HL-60 (cell line): ENCODE data around the gene GRM5.
"Not testable (repeated sequence)": the region's sequence is repeated elsewhere in the genome, so short reads cannot be mapped to it uniquely, and the experiment has no call there.

ENCODE experiments used
- GABPA ChIP-seq: IDR thresholded peaks from 2 replicates; pipeline ENCODE4 v1.6.1; 2012; ENCODE audit warnings: low read depth
- POLR2AphosphoS5 ChIP-seq: IDR thresholded peaks from 2 replicates; pipeline ENCODE4 v1.6.1; 2012; ENCODE audit warnings: low read depth
- SPI1 ChIP-seq: IDR thresholded peaks from 2 replicates; pipeline ENCODE4 v1.6.1; 2012; ENCODE audit warnings: low read depth, mild to moderate bottlenecking, borderline replicate concordance
- TF ChIP-seq, protein P1 (sequence below): IDR thresholded peaks from one replicate; pipeline ENCODE4 v1.5.1; 2011; ENCODE audit warnings: low read length, control low read depth, inconsistent platforms; ENCODE audit not compliant: insufficient read depth
- TF ChIP-seq, protein P2 (sequence below): IDR thresholded peaks from 2 replicates; pipeline ENCODE4 v1.6.1; 2012; ENCODE audit warnings: low read depth; ENCODE audit not compliant: insufficient replicate concordance

DNA sequence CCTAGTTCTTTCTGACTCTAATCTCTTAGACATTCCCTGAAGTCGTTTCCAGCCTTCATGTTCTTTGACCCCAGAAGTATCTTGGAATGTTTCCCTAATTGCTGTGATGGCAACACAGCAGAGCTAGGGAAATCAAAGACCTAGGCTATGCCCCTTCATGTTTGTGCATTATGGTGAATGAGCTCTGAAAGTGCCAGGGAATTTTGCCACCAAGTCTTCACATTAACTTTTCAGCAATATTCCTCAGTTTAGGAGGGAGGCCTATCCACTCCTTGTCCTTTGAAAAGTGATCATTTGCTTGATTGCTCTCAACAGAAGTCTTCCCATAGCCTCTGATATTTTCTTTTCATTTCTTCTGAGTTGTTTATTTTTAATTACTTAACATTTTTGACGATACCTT lies 164.3 kb downstream of the GRM5 start:
- TF ChIP-seq, protein P1, sequence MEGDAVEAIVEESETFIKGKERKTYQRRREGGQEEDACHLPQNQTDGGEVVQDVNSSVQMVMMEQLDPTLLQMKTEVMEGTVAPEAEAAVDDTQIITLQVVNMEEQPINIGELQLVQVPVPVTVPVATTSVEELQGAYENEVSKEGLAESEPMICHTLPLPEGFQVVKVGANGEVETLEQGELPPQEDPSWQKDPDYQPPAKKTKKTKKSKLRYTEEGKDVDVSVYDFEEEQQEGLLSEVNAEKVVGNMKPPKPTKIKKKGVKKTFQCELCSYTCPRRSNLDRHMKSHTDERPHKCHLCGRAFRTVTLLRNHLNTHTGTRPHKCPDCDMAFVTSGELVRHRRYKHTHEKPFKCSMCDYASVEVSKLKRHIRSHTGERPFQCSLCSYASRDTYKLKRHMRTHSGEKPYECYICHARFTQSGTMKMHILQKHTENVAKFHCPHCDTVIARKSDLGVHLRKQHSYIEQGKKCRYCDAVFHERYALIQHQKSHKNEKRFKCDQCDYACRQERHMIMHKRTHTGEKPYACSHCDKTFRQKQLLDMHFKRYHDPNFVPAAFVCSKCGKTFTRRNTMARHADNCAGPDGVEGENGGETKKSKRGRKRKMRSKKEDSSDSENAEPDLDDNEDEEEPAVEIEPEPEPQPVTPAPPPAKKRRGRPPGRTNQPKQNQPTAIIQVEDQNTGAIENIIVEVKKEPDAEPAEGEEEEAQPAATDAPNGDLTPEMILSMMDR = not testable (repeated sequence)
- TF ChIP-seq, protein P2, sequence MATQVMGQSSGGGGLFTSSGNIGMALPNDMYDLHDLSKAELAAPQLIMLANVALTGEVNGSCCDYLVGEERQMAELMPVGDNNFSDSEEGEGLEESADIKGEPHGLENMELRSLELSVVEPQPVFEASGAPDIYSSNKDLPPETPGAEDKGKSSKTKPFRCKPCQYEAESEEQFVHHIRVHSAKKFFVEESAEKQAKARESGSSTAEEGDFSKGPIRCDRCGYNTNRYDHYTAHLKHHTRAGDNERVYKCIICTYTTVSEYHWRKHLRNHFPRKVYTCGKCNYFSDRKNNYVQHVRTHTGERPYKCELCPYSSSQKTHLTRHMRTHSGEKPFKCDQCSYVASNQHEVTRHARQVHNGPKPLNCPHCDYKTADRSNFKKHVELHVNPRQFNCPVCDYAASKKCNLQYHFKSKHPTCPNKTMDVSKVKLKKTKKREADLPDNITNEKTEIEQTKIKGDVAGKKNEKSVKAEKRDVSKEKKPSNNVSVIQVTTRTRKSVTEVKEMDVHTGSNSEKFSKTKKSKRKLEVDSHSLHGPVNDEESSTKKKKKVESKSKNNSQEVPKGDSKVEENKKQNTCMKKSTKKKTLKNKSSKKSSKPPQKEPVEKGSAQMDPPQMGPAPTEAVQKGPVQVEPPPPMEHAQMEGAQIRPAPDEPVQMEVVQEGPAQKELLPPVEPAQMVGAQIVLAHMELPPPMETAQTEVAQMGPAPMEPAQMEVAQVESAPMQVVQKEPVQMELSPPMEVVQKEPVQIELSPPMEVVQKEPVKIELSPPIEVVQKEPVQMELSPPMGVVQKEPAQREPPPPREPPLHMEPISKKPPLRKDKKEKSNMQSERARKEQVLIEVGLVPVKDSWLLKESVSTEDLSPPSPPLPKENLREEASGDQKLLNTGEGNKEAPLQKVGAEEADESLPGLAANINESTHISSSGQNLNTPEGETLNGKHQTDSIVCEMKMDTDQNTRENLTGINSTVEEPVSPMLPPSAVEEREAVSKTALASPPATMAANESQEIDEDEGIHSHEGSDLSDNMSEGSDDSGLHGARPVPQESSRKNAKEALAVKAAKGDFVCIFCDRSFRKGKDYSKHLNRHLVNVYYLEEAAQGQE = not testable (repeated sequence)
- TF ChIP-seq POLR2AphosphoS5, GABPA, SPI1: not testable (repeated sequence)
